Activated CD4-positive, alpha-beta T cell treated with anti-CD3 and anti-CD28 coated beads for 1 hour (primary cell): Measurements from ENCODE around the gene HMCES.
A peak's percentile ranks its signal among the peaks of the same experiment; 100 is the strongest.
"Not testable (repeated sequence)": the region's sequence is repeated elsewhere in the genome, so short reads cannot be mapped to it uniquely, and the experiment has no call there.

Source experiments
- DNase-seq: peaks from one replicate; pipeline ENCODE4 v3.0.0-alpha.2; 2020

The HMCES gene

GRCh38 chr3:129259612-129260477 is 18.8 kb upstream of the HMCES start:
- no peak for DNase-seq

GRCh38 chr3:129260606-129261005 is 18.1 kb upstream of the HMCES start:
- DNase-seq: no peak

- DNase-seq: no peak
These were observed 16.8 kb upstream of the HMCES start for GRCh38 chr3:129261894-129262293.

- DNase-seq: no peak
These were observed 15.3 kb upstream of the HMCES start for GRCh38 chr3:129263161-129263910.

- DNase-seq: not testable (repeated sequence)
These were observed 13.7 kb upstream of the HMCES start for GRCh38 chr3:129264994-129265393.

- no peak for DNase-seq
These were observed 12.0 kb upstream of the HMCES start for GRCh38 chr3:129266651-129267050.

GRCh38 chr3:129268396-129268795 is 10.3 kb upstream of the HMCES start:
- no peak for DNase-seq

GRCh38 chr3:129271674-129272073 is 7.0 kb upstream of the HMCES start:
- DNase-seq: no peak

GRCh38 chr3:129276385-129276784 is 2.3 kb upstream of the HMCES start:
- no peak for DNase-seq

GRCh38 chr3:129277829-129278271 is 820 bp upstream of the HMCES start:
- DNase-seq: no peak

GRCh38 chr3:129278966-129279906 is 566 bp downstream of the HMCES start:
- DNase-seq: peak; percentile 31

GRCh38 chr3:129280183-129280582 is 1.5 kb downstream of the HMCES start:
- DNase-seq: no peak

GRCh38 chr3:129281726-129282125 is 3.1 kb downstream of the HMCES start:
- no peak for DNase-seq

GRCh38 chr3:129282727-129283327 is 4.2 kb downstream of the HMCES start:
- no peak for DNase-seq

- DNase-seq: no peak
These were observed 7.4 kb downstream of the HMCES start for GRCh38 chr3:129286081-129286480.

- DNase-seq: no peak
These were observed 9.8 kb downstream of the HMCES start for GRCh38 chr3:129288446-129288845.

- no peak for DNase-seq
These were observed 10.7 kb downstream of the HMCES start for GRCh38 chr3:129289201-129289921.

GRCh38 chr3:129291236-129291886 is 12.7 kb downstream of the HMCES start:
- no peak for DNase-seq

GRCh38 chr3:129295286-129295685 is 16.6 kb downstream of the HMCES start:
- no peak for DNase-seq

- no peak for DNase-seq
These were observed 25.7 kb downstream of the HMCES start for GRCh38 chr3:129304146-129304961.

GRCh38 chr3:129304962-129305222 is 26.2 kb downstream of the HMCES start:
- no peak for DNase-seq
